Mesendoderm (in vitro differentiated cells): ENCODE results near the gene BRMS1.
A peak's percentile ranks its signal among the peaks of the same experiment; 100 is the strongest.
"Not testable (repeated sequence)": the region's sequence is repeated elsewhere in the genome, so short reads cannot be mapped to it uniquely, and the experiment has no call there.

Experiments
- DNase-seq: peaks from one replicate; pipeline ENCODE4 v3.0.0; 2013
- H2AK5ac ChIP-seq: 2 replicates; pipeline ENCODE4 v1.6.1; 2013; ENCODE audit warnings: low read length, inconsistent platforms
- H2BK120ac ChIP-seq: 2 replicates; pipeline ENCODE4 v1.6.1; 2013; ENCODE audit warnings: low read depth, mild to moderate bottlenecking, low read length, moderate library complexity, mixed read lengths
- H2BK15ac ChIP-seq: replicated peaks from 2 replicates; pipeline ENCODE4 v1.6.1; 2013; ENCODE audit warnings: low read depth, mild to moderate bottlenecking, moderate library complexity
- H2BK5ac ChIP-seq: 2 replicates; pipeline ENCODE4 v1.6.1; 2013; ENCODE audit warnings: low read length, inconsistent platforms
- H3K18ac ChIP-seq: 2 replicates; pipeline ENCODE4 v1.6.1; 2013; ENCODE audit warnings: mild to moderate bottlenecking, low read length, mixed read lengths
- H3K23ac ChIP-seq: one replicate; pipeline ENCODE4 v1.6.1; 2013; ENCODE audit warnings: low read length
- H3K27ac ChIP-seq: 2 replicates; pipeline ENCODE4 v1.5.1; 2013; ENCODE audit warnings: low read depth, mild to moderate bottlenecking, inconsistent platforms, low read length, moderate library complexity
- H3K27me3 ChIP-seq: 2 replicates; pipeline ENCODE4 v1.6.1; 2013; ENCODE audit warnings: low read length, control low read depth, mild to moderate bottlenecking, inconsistent platforms; ENCODE audit not compliant: insufficient read depth, poor library complexity
- H3K36me3 ChIP-seq: 2 replicates; pipeline ENCODE4 v1.6.1; 2013; ENCODE audit warnings: low read length, inconsistent platforms; ENCODE audit not compliant: control insufficient read depth, insufficient read depth
- H3K4ac ChIP-seq: one replicate; pipeline ENCODE4 v1.6.1; 2013; ENCODE audit warnings: low read depth, mild to moderate bottlenecking, low read length, moderate library complexity
- H3K4me1 ChIP-seq: 2 replicates; pipeline ENCODE4 v1.6.1; 2013; ENCODE audit warnings: low read depth, low read length, inconsistent platforms; ENCODE audit not compliant: control insufficient read depth
- H3K4me2 ChIP-seq: 2 replicates; pipeline ENCODE4 v1.6.1; 2013; ENCODE audit warnings: low read length
- H3K4me3 ChIP-seq: 2 replicates; pipeline ENCODE4 v1.5.1; 2013; ENCODE audit warnings: mild to moderate bottlenecking, low read length
- H3K56ac ChIP-seq: one replicate; pipeline ENCODE4 v1.6.1; 2013; ENCODE audit warnings: low read length
- H3K79me1 ChIP-seq: 2 replicates; pipeline ENCODE4 v1.6.1; 2013; ENCODE audit warnings: low read length, inconsistent platforms
- H3K79me2 ChIP-seq: 2 replicates; pipeline ENCODE4 v1.6.1; 2013; ENCODE audit warnings: mild to moderate bottlenecking, low read length; ENCODE audit not compliant: control insufficient read depth, insufficient read depth
- H3K9ac ChIP-seq: 2 replicates; pipeline ENCODE4 v1.6.1; 2013; ENCODE audit warnings: low read length, inconsistent platforms
- H4K5ac ChIP-seq: one replicate; pipeline ENCODE4 v1.6.1; 2013; ENCODE audit warnings: low read length
- H4K8ac ChIP-seq: one replicate; pipeline ENCODE4 v1.6.1; 2013; ENCODE audit warnings: low read depth, mild to moderate bottlenecking, control low read depth, low read length, moderate library complexity
- WGBS: extraction: QIAGEN DNeasy Blood & Tissue Kit; methylation state at CpG from one replicate; pipeline ENCODE4 v1.1.7; 2013; ENCODE audit warnings: low lambda C conversion rate, missing lambda C conversion rate; ENCODE audit not compliant: insufficient coverage; ENCODE audit errors: extremely low coverage; 5-methylcytosine and 5-hydroxymethylcytosine counted together

The BRMS1 gene

DNA sequence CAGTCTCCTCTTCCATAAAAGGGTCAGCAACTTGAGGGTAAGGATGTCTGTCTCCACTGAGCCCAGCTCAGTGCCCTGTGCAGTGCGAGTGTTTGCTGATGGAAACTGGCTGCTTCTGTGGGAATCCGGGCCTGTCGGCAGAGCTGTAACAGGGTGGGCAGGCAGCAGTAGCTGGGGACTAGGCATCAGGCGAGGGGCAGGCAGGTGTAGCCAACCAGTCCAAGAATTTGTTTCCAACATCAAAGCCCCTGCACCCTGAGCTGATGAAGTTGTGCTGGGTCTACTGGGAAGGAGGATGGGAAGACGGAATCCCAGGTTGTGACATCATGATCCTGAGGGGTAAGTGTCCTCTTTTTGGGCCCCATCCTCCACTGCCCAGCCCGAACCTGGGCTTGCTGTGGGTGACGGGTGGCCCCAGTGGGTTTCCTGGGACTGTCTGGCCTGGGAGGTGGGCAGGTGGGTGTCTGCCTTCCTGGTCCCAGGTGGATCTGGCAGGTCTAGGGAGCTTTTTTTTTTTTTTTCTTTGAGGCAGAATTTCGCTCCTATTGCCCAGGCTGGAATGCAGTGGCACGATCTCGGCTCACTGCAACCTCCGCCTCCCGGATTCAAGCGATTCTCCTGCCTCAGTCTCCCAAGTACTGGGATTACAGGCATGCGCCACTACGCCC, 15.6 kb upstream of the BRMS1 start:
- no peak overlapping the region for H2BK15ac ChIP-seq
- H3K9ac ChIP-seq, result no peak overlapping the region
- no peak overlapping the region for H3K4me3 ChIP-seq
- H3K27me3 ChIP-seq, result no peaks in the 10 kb centered on the region
- peaks cover 1% of the 10 kb centered on the region for H3K79me1 ChIP-seq
- H4K5ac ChIP-seq, result no peak overlapping the region
- H4K8ac ChIP-seq, result no peak overlapping the region
- H2BK120ac ChIP-seq, result no peak overlapping the region
- H3K4ac ChIP-seq, result no peak overlapping the region
- H3K4me2 ChIP-seq, result no peak overlapping the region
- no peak overlapping the region for H2AK5ac ChIP-seq
- no peak for DNase-seq
- H3K79me2 ChIP-seq, result no peaks in the 10 kb centered on the region
- no peak overlapping the region for H3K18ac ChIP-seq
- H3K27ac ChIP-seq, result no peak overlapping the region
- no peak overlapping the region for H3K56ac ChIP-seq
- no peak overlapping the region for H3K23ac ChIP-seq
- H2BK5ac ChIP-seq, result no peak overlapping the region
- no CpG with 5 or more reads among the region's 15 CpGs for WGBS
- H3K4me1 ChIP-seq, result no peaks in the 10 kb centered on the region
- H3K36me3 ChIP-seq, result peaks cover 5% of the 10 kb centered on the region

- H3K18ac ChIP-seq, result no peak overlapping the region
- WGBS, result no CpG with 5 or more reads among the region's 3 CpGs
- peak; percentile 62 for DNase-seq
Observed at GRCh38 chr11:66359662-66360087, 14.8 kb upstream of the BRMS1 start.

GRCh38 chr11:66350560-66351235, 5.8 kb upstream of the BRMS1 start:
- H4K8ac ChIP-seq, H2BK15ac ChIP-seq, H3K79me2 ChIP-seq, H3K23ac ChIP-seq, H3K56ac ChIP-seq, H4K5ac ChIP-seq, H3K4ac ChIP-seq, H3K36me3 ChIP-seq, H3K4me3 ChIP-seq, H3K4me2 ChIP-seq, H3K79me1 ChIP-seq, H3K4me1 ChIP-seq, H2BK120ac ChIP-seq, H3K27me3 ChIP-seq, DNase-seq, H3K9ac ChIP-seq, H2AK5ac ChIP-seq, H3K18ac ChIP-seq, H3K27ac ChIP-seq, H2BK5ac ChIP-seq: not testable (repeated sequence)
- no CpG with 5 or more reads among the region's 8 CpGs for WGBS

More at GRCh38 chr11:66359662-66360087, 14.8 kb upstream of the BRMS1 start:
- Histone ChIP-seq H2AK5ac (no peak overlapping the region), H3K23ac (no peak overlapping the region), H3K4me2 (no peak overlapping the region), H3K27ac (no peak overlapping the region), H4K5ac (no peak overlapping the region), H3K27me3 (no peaks in the 10 kb centered on the region), H3K4ac (no peak overlapping the region), H3K4me3 (no peak overlapping the region), H2BK5ac (no peak overlapping the region), H3K36me3 (peaks cover 3% of the 10 kb centered on the region), H4K8ac (no peak overlapping the region), H3K56ac (no peak overlapping the region), H3K79me1 (peaks cover 1% of the 10 kb centered on the region), H3K9ac (no peak overlapping the region), H2BK15ac (no peak overlapping the region), H3K4me1 (no peaks in the 10 kb centered on the region), H2BK120ac (no peak overlapping the region), H3K79me2 (no peaks in the 10 kb centered on the region)

GRCh38 chr11:66349084-66349386, 4.1 kb upstream of the BRMS1 start:
- H4K5ac ChIP-seq, result no peak overlapping the region
- H3K27ac ChIP-seq, result no peak overlapping the region
- H3K79me1 ChIP-seq, result peaks cover 6% of the 10 kb centered on the region
- H3K4ac ChIP-seq, result no peak overlapping the region
- H2BK15ac ChIP-seq, result no peak overlapping the region
- H4K8ac ChIP-seq, result no peak overlapping the region
- no peaks in the 10 kb centered on the region for H3K27me3 ChIP-seq
- no peak overlapping the region for H3K18ac ChIP-seq
- H3K36me3 ChIP-seq, result no peaks in the 10 kb centered on the region
- no peak overlapping the region for H2BK5ac ChIP-seq
- no peak overlapping the region for H3K56ac ChIP-seq
- no peaks in the 10 kb centered on the region for H3K4me1 ChIP-seq
- H3K79me2 ChIP-seq, result peaks cover 8% of the 10 kb centered on the region
- H3K23ac ChIP-seq, result no peak overlapping the region
- no CpG with 5 or more reads among the region's 2 CpGs for WGBS
- H2AK5ac ChIP-seq, result no peak overlapping the region
- H2BK120ac ChIP-seq, result no peak overlapping the region
- no peak overlapping the region for H3K9ac ChIP-seq
- DNase-seq, result no peak
- no peak overlapping the region for H3K4me2 ChIP-seq
- H3K4me3 ChIP-seq, result no peak overlapping the region

GRCh38 chr11:66347425-66348276, 2.7 kb upstream of the BRMS1 start, which contains the start of gene B4GAT1:
Gene B4GAT1 (minus strand): TSS chr11:66347629. CDS start chr11:66347545, 84 bp downstream.
- Histone ChIP-seq H3K27me3 (no peaks in the 10 kb centered on the region), H2BK15ac (no peak within 1 kb of the TSS), H3K27ac (peak within 1 kb of the TSS; percentile 70), H2BK120ac (no peak within 1 kb of the TSS), H4K5ac (peak within 1 kb of the TSS; percentile 81), H3K79me2 (peaks cover 14% of the 10 kb centered on the region), H3K79me1 (peaks cover 18% of the 10 kb centered on the region), H3K18ac (peak within 1 kb of the TSS; percentile 33), H3K23ac (peak within 1 kb of the TSS; percentile 97), H4K8ac (no peak within 1 kb of the TSS), H3K56ac (peak within 1 kb of the TSS; percentile 100), H3K4me1 (no peaks in the 10 kb centered on the region), H3K4me3 (peak within 1 kb of the TSS; percentile 89), H2BK5ac (peak within 1 kb of the TSS; percentile 59), H3K36me3 (no peaks in the 10 kb centered on the region), H3K9ac (peak within 1 kb of the TSS; percentile 98), H2AK5ac (no peak within 1 kb of the TSS), H3K4me2 (peak within 1 kb of the TSS; percentile 87), H3K4ac (no peak within 1 kb of the TSS)
- WGBS, result no CpG with 5 or more reads among the region's 101 CpGs
- peak; percentile 93 for DNase-seq
